ENCODE data around the gene CAGE1. TPM values are rescaled to one million over a fixed set of nuclear protein-coding genes. Genes with fewer than 3 reads are reported as not detected.

CAGE1 gene
- total and polyA plus RNA-seq, 2 donors (not counting 3 experiments of a cell fraction or from before 2014, with no cell fraction given) = not detected

- peaks cover 7 to 11% of the 10 kb centered on the region in 2 experiments for H3K36me3 ChIP-seq (ENCODE audit: control insufficient read depth in 2 of 2, extremely low read depth in 1 of 2, insufficient read depth in 2 of 2, low read length in 2 of 2)
- H3K9me1 ChIP-seq (replicated peaks; ENCODE audit: control insufficient read depth, extremely low read depth, insufficient read depth, low read length) = no peaks in the 10 kb centered on the region
- H3K27ac ChIP-seq (ENCODE audit: insufficient read depth, low read depth, low read length) = peak within 1 kb of the TSS; percentile 88
- DNase-seq (ENCODE audit: low read depth, low spot score) (peak; percentile 98), FAIRE-seq (peak; percentile 94)
- intact Hi-C loops (cut with micrococcal nuclease) (loop anchor here (1.0 to 5.0 kb wide), 6 partner anchors 76 to 1306 kb away; partner anchors contain the start of genes BLOC1S5, CAGE1, NRN1 and RIOK1), dilution Hi-C loops (cut with MboI; ENCODE audit: extremely low pct_ligation_motif_present, low sequenced_read_pairs) (no loop called here)
- peak within 1 kb of the TSS; percentile 99 for H3K9ac ChIP-seq (replicated peaks; ENCODE audit: extremely low read depth, insufficient read depth, low read length)
- H3K4me2 ChIP-seq (ENCODE audit: insufficient read depth, low read length) = peak within 1 kb of the TSS; percentile 100
- TF ChIP-seq MYC (IDR thresholded peaks at IDR 0.05; ENCODE audit: low read depth, low read length) (peak; percentile 1), CTCF (IDR thresholded peaks at IDR 0.05; ENCODE audit: extremely low read depth in 1 of 2, insufficient read depth in 1 of 2, low read depth in 1 of 2, low read length in 2 of 2) (no peak), GATA2 (IDR thresholded peaks at IDR 0.05; ENCODE audit: insufficient read depth, insufficient read length, low read depth, low read length) (no peak), POLR2AphosphoS5 (IDR thresholded peaks at IDR 0.05; ENCODE audit: insufficient read depth, low read depth, low read length) (peak; percentile 83), JUN (IDR thresholded peaks at IDR 0.05; ENCODE audit: borderline replicate concordance, insufficient read depth, insufficient read length, low read depth) (no peak), MAX (IDR thresholded peaks at IDR 0.05; ENCODE audit: insufficient read depth, insufficient read length) (peak; percentile 95), EZH2 (IDR thresholded peaks at IDR 0.05; ENCODE audit: borderline replicate concordance, low read depth, low read length, severe bottlenecking) (no peak), POLR2A (IDR thresholded peaks at IDR 0.05; ENCODE audit: low read depth, low read length) (peak; percentile 89), FOS (IDR thresholded peaks at IDR 0.05; ENCODE audit: borderline replicate concordance, insufficient read depth, low read length) (no peak)
- ChIA-PET POLR2A (no interaction called here), CTCF (interaction anchor here (0.5 to 2.9 kb wide), 7 partner anchors 26 to 636 kb away, joined by 3 to 9 read pairs (median 3); partner anchors contain the start of genes CAGE1 and RIOK1)
- H3K4me3 ChIP-seq (replicated peaks in 1 of 3; ENCODE audit: insufficient read depth in 1 of 3, low read depth in 1 of 3, low read length in 3 of 3) = peak within 1 kb of the TSS; percentile 95 to 99 (median 98)
- no peaks in the 10 kb centered on the region for H4K20me1 ChIP-seq (replicated peaks; ENCODE audit: control insufficient read depth, extremely low read depth, insufficient read depth, low read length)
- H2AFZ ChIP-seq (ENCODE audit: low read depth, low read length) = peak within 1 kb of the TSS; percentile 95
- H3K9me3 ChIP-seq (replicated peaks; ENCODE audit: control insufficient read depth, insufficient read depth, low read length) = no peaks in the 10 kb centered on the region
- H3K4me1 ChIP-seq (ENCODE audit: control insufficient read depth, extremely low read depth, insufficient read depth, low read length) = peaks cover 16% of the 10 kb centered on the region
- peaks cover 50% of the 10 kb centered on the region for H3K79me2 ChIP-seq (ENCODE audit: control insufficient read depth, insufficient read depth, low read length)
- BruUV-seq (replicated peaks) = no TSS peak
- peaks cover 0 to 2% of the 10 kb centered on the region in 2 experiments for H3K27me3 ChIP-seq (ENCODE audit: control insufficient read depth in 2 of 2, insufficient read depth in 2 of 2, low read length in 2 of 2)
Observed at GRCh38 chr6:7312616-7313504, 76.7 kb downstream of the CAGE1 start, which contains the start of gene SSR1. SSR1 (minus strand) TSS chr6:7313199; CDS start chr6:7313120, 79 bp downstream.

Data from endothelial cell of umbilical vein (primary cell).